HCT116 (cell line): ENCODE results near the gene SLC5A4. TPM values are rescaled to one million over a fixed set of nuclear protein-coding genes. Genes with fewer than 3 reads are reported as not detected.

Experiments
- ATAC-seq: fragments of 200-7000 bp; cut with Tn5 transposase; 2 replicates; pipeline ENCODE4 v1.9.1; 2020; ENCODE audit warnings: mild to moderate bottlenecking, moderate library complexity
- BruUV-seq: library from RNA; stranded (reverse); fragments of 400-500 nt; replicated peaks from 2 replicates; lab custom pipeline; 2021; lab: Mats Ljungman, UMichigan
- CTCF ChIA-PET: fragments of 300-600 bp; sonication (Branson Sonifier 250); formaldehyde crosslinking; loops from one replicate; lab custom pipeline; 2021; ENCODE audit warnings: antibody characterized with exemption; lab: Charles Lee
- POLR2A ChIA-PET: fragments of 300-600, 350-600 bp; sonication (Branson Sonifier 250); formaldehyde crosslinking; loops from one replicate; lab custom pipeline; 2021; ENCODE audit warnings: antibody characterized with exemption; lab: Charles Lee
- RAD21 ChIA-PET, 2 experiments: fragments of 300-600 bp; sonication (Branson Sonifier 250); formaldehyde crosslinking; loops; one replicate each; lab custom pipeline; 2023; ENCODE audit warnings: low total read pairs in 2 of 2; ENCODE audit not compliant: uncharacterized antibody in 2 of 2, unreplicated experiment in 2 of 2, low non-redundant PET in 1 of 2; lab: Charles Lee
- DNase-seq: peaks from one replicate; pipeline ENCODE4 v3.0.0-alpha.2; 2010; ENCODE audit warnings: low read depth, low spot score
- H2AFZ ChIP-seq: fragments of 200-600 bp; shearing (Covaris generic), sonication (generic); 2 replicates; pipeline ENCODE4 v1.6.1; 2017; ENCODE audit warnings: low read depth, mixed run types, mixed read lengths, antibody characterized with exemption, low read length; ENCODE audit not compliant: poor library complexity, severe bottlenecking
- H3K27ac ChIP-seq: 2 replicates; pipeline ENCODE4 v1.5.1; 2012; ENCODE audit warnings: low read depth, low read length
- H3K27me3 ChIP-seq: fragments of 200-600 bp; sonication (generic); 2 replicates; pipeline ENCODE4 v1.6.1; 2016; ENCODE audit warnings: mixed run types, low read length, mixed read lengths; ENCODE audit not compliant: insufficient read depth
- H3K36me3 ChIP-seq, 2 experiments: fragments of 200-500 bp in 1 of 2; fragments of 200-600 bp in 1 of 2; sonication (Bioruptor generic) in 1 of 2; sonication (generic) in 1 of 2; 2 replicates each; pipeline versions ENCODE4 v1.5.1 to v1.6.1; 2014 to 2016; ENCODE audit warnings: low read length in 2 of 2, inconsistent platforms in 1 of 2, mixed read lengths in 1 of 2, mixed run types in 1 of 2; ENCODE audit not compliant: insufficient read depth in 2 of 2, control insufficient read depth in 1 of 2
- H3K4me1 ChIP-seq, 2 experiments: fragments of 200-600 bp in 1 of 2; sonication (generic) in 1 of 2; 2 replicates each; pipeline versions ENCODE4 v1.5.1 to v1.6.1; 2012 to 2017; ENCODE audit warnings: low read length in 2 of 2, inconsistent platforms in 1 of 2, mild to moderate bottlenecking in 1 of 2, mixed read lengths in 1 of 2, mixed run types in 1 of 2, moderate library complexity in 1 of 2; ENCODE audit not compliant: insufficient read depth in 2 of 2, control insufficient read depth in 1 of 2
- H3K4me2 ChIP-seq: fragments of 200-600 bp; sonication (generic); 2 replicates; pipeline ENCODE4 v1.6.1; 2017; ENCODE audit warnings: mixed run types, low read length, mixed read lengths
- H3K4me3 ChIP-seq, 2 experiments: fragments of 200-600 bp in 1 of 2; sonication (generic) in 1 of 2; replicated peaks in 1 of 2; 2 replicates each; pipeline ENCODE4 v1.5.1; 2011 to 2016; ENCODE audit warnings: low read length in 2 of 2, control low read depth in 1 of 2, low read depth in 1 of 2, mild to moderate bottlenecking in 1 of 2, mixed read lengths in 1 of 2, mixed run types in 1 of 2
- H3K79me2 ChIP-seq: fragments of 200-600 bp; sonication (generic); 2 replicates; pipeline ENCODE4 v1.6.1; 2017; ENCODE audit warnings: mild to moderate bottlenecking, mixed run types, low read length, moderate library complexity, mixed read lengths; ENCODE audit not compliant: insufficient read depth
- H3K9ac ChIP-seq: fragments of 200-600 bp; sonication (generic); 2 replicates; pipeline ENCODE4 v1.6.1; 2016; ENCODE audit warnings: low read length, mixed read lengths
- H3K9me2 ChIP-seq: fragments of 200-600 bp; sonication (generic), shearing (Covaris generic); 2 replicates; pipeline ENCODE4 v1.6.1; 2017; ENCODE audit warnings: mixed run types, mild to moderate bottlenecking, moderate library complexity; ENCODE audit not compliant: insufficient read depth
- H3K9me3 ChIP-seq, 2 experiments: fragments of 200-500 bp in 1 of 2; fragments of 200-600 bp in 1 of 2; sonication (Bioruptor generic) in 1 of 2; sonication (generic) in 1 of 2; 2 replicates each; pipeline ENCODE4 v1.6.1; 2014 to 2017; ENCODE audit warnings: low read length in 2 of 2, mixed read lengths in 2 of 2, inconsistent platforms in 1 of 2, low read depth in 1 of 2, mild to moderate bottlenecking in 1 of 2, mixed run types in 1 of 2, moderate library complexity in 1 of 2; ENCODE audit not compliant: control insufficient read depth in 1 of 2, insufficient read depth in 1 of 2
- H4K20me1 ChIP-seq: fragments of 200-600 bp; sonication (generic), shearing (Covaris generic); 2 replicates; pipeline ENCODE4 v1.6.1; 2017; ENCODE audit warnings: mixed run types, mild to moderate bottlenecking, moderate library complexity; ENCODE audit not compliant: insufficient read depth
- ATF3 ChIP-seq: IDR thresholded peaks from 2 replicates; pipeline ENCODE4 v1.6.1; 2012
- CEBPB ChIP-seq: IDR thresholded peaks from 2 replicates; pipeline ENCODE4 v1.6.1; 2012; ENCODE audit warnings: low read depth
- EGR1 ChIP-seq: IDR thresholded peaks from 2 replicates; pipeline ENCODE4 v1.6.1; 2012; ENCODE audit warnings: low read depth
- ELF1 ChIP-seq: IDR thresholded peaks from 2 replicates; pipeline ENCODE4 v1.6.1; 2012; ENCODE audit warnings: low read depth, borderline replicate concordance
- EZH2 ChIP-seq: fragments of 200-600 bp; sonication (generic); IDR thresholded peaks from 2 replicates; pipeline ENCODE4 v1.6.1; 2017; ENCODE audit warnings: antibody characterized with exemption, mixed run types
- EZH2phosphoT487 ChIP-seq: fragments of 200-600 bp; IDR thresholded peaks from 2 replicates; pipeline ENCODE4 v1.6.1; 2018; ENCODE audit warnings: antibody characterized with exemption, borderline replicate concordance
- FOSL1 ChIP-seq: IDR thresholded peaks from 2 replicates; pipeline ENCODE4 v1.6.1; 2012; ENCODE audit warnings: low read depth
- REST ChIP-seq: IDR thresholded peaks from 2 replicates; pipeline ENCODE4 v1.6.1; 2012; ENCODE audit warnings: low read depth
- SIN3A ChIP-seq: IDR thresholded peaks from 2 replicates; pipeline ENCODE4 v1.6.1; 2012; ENCODE audit warnings: low read depth
- SP1 ChIP-seq: IDR thresholded peaks from 2 replicates; pipeline ENCODE4 v1.6.1; 2012; ENCODE audit warnings: low read depth
- SRF ChIP-seq: IDR thresholded peaks from 2 replicates; pipeline ENCODE4 v1.6.1; 2012; ENCODE audit warnings: low read depth
- TCF7L2 ChIP-seq: IDR thresholded peaks from 2 replicates; pipeline ENCODE4 v1.7.0; 2011; ENCODE audit warnings: borderline replicate concordance, inconsistent platforms; ENCODE audit not compliant: insufficient read depth, insufficient read length; ENCODE audit errors: extremely low read depth
- YY1 ChIP-seq: IDR thresholded peaks from 2 replicates; pipeline ENCODE4 v1.6.1; 2011; ENCODE audit warnings: low read length, low read depth, moderate library complexity, mild to moderate bottlenecking; ENCODE audit not compliant: insufficient replicate concordance; ENCODE audit errors: extremely low read depth
- ZBTB33 ChIP-seq: IDR thresholded peaks from 2 replicates; pipeline ENCODE4 v1.6.1; 2011; ENCODE audit warnings: mild to moderate bottlenecking, low read length, moderate library complexity; ENCODE audit not compliant: insufficient replicate concordance; ENCODE audit errors: extremely low read depth
- ZFX ChIP-seq: fragments of 450-650 bp; IDR thresholded peaks from 2 replicates; pipeline ENCODE4 v1.6.1; 2017
- ZNF274 ChIP-seq: fragments of 200-500 bp; sonication (Bioruptor generic); IDR thresholded peaks from 2 replicates; pipeline ENCODE4 v1.6.1; 2014; ENCODE audit warnings: mild to moderate bottlenecking, low read depth, low read length, inconsistent platforms
- intact Hi-C: fragments of 100-400 bp; cut with micrococcal nuclease; formaldehyde crosslinking; loops from 2 replicates; pipeline ENCODE4 v1.10.0; 2022
- total RNA-seq: library from RNA; stranded (reverse); gene quantifications from one replicate; pipeline ENCODE4 v1.2.1, GENCODE V29; 2021; ENCODE audit not compliant: unreplicated experiment

SLC5A4 gene
- total RNA-seq, 1 experiment from 2014 or later = 0.22 TPM

GRCh38 chr22:32269316-32269715 is 14.2 kb upstream of the SLC5A4 start:
- Histone ChIP-seq H3K4me3 (no peak overlapping the region), H3K36me3 (no peaks in the 10 kb centered on the region; a peak in 1 of 4 replicates), H2AFZ (no peak overlapping the region), H4K20me1 (no peaks in the 10 kb centered on the region), H3K9me3 (no peaks in the 10 kb centered on the region), H3K27ac (no peak overlapping the region), H3K9ac (no peak overlapping the region), H3K4me1 (peaks cover 3 to 5% of the 10 kb centered on the region in 2 experiments; a peak in 2 of 4 replicates), H3K27me3 (no peaks in the 10 kb centered on the region), H3K4me2 (no peak overlapping the region), H3K79me2 (no peaks in the 10 kb centered on the region), H3K9me2 (no peaks in the 10 kb centered on the region)
- intact Hi-C loops = loop anchor here (5.0 kb wide), 1 partner anchor 292 kb away; no protein-coding TSS in a partner anchor
- DNase-seq (no peak), ATAC-seq (no peak)
- ChIA-PET CTCF (no interaction called here), RAD21 (no interaction called here), POLR2A (no interaction called here)
- TF ChIP-seq ELF1 (no peak), EZH2 (no peak), ZBTB33 (no peak), EGR1 (no peak), CEBPB (no peak), ATF3 (no peak), ZFX (no peak), ZNF274 (no peak), SIN3A (no peak), TCF7L2 (no peak), YY1 (no peak), SRF (no peak), EZH2phosphoT487 (no peak), REST (no peak), SP1 (no peak), FOSL1 (no peak)
- no TSS peak for BruUV-seq
